OCI-M2 (cell line): ENCODE results near the gene KRT3.
"Not testable (repeated sequence)": the region's sequence is repeated elsewhere in the genome, so short reads cannot be mapped to it uniquely, and the experiment has no call there.

Experiments used
- DNase-seq: peaks from one replicate; lab custom pipeline; 2025; ENCODE audit not compliant: unreplicated experiment; lab: John Stamatoyannopoulos, UW

The KRT3 gene

GRCh38 chr12:52763036-52763659 is 32.8 kb downstream of the KRT3 start:
- no peak for DNase-seq

GRCh38 chr12:52761802-52762201 is 34.1 kb downstream of the KRT3 start:
- DNase-seq: no peak

GRCh38 chr12:52761218-52761617 is 34.7 kb downstream of the KRT3 start:
- not testable (repeated sequence) for DNase-seq

DNA sequence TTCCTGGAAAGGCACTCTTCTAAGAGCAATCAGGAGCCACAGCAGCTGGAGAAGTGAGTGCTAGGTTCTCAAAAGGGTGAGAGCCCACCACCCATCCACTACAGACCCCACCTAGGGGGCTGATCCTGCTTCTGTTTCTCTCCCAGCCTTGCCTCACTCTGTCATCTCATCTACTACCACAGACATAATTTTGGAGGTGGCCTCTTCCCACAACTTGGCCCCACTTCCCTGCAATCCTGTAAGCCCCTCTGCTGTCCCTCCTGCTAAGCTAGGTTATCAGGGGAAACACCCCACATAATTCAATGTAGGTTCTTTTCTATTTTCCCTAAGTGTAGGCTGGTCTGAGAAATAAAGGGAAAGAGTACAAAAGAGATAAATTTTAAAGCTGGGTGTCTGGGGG is 35.3 kb downstream of the KRT3 start:
- DNase-seq: no peak

- DNase-seq: no peak
Observed at GRCh38 chr12:52759695-52760094, 36.2 kb downstream of the KRT3 start.

GRCh38 chr12:52759218-52759617 is 36.7 kb downstream of the KRT3 start:
- no peak for DNase-seq

GRCh38 chr12:52757449-52758176 is 38.3 kb downstream of the KRT3 start:
- no peak for DNase-seq

GRCh38 chr12:52756281-52756960 is 39.5 kb downstream of the KRT3 start:
- no peak for DNase-seq

DNA sequence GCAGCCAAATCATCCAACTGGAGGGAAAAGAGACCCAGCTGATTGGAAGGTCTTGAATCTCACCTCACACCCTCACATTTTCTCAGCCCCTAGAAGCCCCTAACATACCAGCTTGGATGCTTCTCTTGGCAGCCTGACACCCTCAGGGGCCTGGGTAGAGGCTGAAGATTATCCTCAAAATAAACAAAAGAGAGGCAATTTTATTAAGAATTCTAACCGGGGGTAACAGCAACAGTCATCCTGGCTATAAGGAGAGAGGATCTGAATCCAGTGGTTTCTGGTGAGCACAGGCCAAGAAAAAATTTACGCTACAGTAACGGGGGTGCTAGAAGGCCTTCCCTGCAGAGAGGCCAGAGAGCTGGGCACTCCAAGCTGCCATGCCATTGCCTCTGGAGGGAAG is 40.4 kb downstream of the KRT3 start:
- no peak for DNase-seq

GRCh38 chr12:52754135-52754534 is 41.8 kb downstream of the KRT3 start:
- no peak for DNase-seq

DNA sequence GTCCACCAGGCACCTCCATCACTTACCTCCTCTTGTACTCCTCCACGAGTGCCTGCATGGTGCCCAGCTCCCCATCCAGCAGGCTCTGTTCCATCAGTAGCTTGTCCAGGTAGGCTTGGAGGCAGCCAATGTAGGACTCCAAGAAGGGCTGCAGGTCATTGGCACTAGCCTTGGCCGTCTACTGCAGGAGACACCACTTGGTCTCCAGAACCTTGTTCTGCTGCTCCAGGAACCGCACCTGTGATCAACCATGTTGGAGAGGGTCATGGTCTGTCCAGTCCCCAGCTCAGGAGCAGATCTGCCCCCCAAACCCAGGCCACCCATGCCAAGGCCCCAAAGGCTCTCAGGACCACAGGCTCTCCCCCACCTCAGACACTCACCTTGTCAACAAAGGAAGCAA is 42.6 kb downstream of the KRT3 start:
- DNase-seq: no peak

DNA sequence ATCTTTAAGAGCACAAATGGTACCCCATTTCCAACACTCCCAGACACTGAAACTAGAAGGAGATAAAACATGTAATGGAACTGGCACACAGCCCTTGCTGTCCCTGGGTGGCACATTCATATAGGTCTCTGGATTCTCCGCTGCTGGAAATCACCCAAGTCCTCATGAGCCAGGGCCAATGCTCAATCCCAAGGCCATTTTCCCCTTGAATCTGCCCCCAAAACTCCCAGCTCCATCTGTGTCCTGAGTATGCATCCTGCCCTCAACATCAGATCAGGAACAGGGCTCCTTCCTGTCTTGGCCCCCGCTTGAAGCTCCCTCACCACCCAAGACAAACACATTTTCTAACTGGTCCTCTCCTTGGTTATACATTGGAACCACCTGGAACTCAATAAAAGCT is 43.4 kb downstream of the KRT3 start:
- no peak for DNase-seq

DNA sequence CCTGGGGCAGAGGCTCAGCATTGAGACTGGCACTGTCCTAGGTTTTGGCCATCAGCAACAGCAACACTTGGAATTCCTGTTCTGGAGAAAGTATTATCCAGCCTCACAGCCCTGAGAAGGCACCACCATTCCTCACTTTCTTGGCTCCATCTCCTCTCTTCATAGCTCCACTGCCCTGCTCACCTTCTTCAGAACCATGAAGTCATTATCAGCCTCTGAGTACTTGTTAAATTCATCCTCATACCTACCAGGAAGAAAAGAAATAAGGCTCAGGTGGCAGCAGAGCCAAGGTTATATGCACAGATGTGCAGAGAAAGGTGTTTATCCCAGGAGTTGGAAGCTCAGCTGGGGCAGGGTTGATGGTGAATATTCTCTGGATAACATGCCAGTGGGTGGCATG is 44.1 kb downstream of the KRT3 start:
- DNase-seq: no peak

- DNase-seq: not testable (repeated sequence)
Observed at GRCh38 chr12:52750532-52750931, 45.4 kb downstream of the KRT3 start.

GRCh38 chr12:52749827-52750226 is 46.1 kb downstream of the KRT3 start:
- DNase-seq: no peak

DNA sequence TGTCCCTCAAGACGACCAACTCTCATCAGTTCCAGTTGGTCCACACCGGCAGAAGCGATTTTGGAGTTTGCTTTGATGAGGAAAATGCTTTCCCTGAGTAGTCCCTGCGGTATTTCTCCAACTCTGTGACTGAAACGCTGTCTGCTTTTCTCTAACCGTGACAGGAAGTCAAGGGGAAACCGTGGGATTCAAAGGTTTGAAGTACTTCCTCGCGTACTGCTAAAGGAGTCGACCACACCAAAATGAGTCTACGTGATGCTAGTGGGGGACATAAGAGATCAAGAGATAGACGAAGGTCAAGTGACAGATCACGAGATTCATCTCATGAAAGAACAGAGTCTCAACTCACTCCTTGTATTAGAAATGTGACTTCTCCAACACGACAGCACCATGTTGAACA is 47.3 kb downstream of the KRT3 start:
- DNase-seq: no peak

GRCh38 chr12:52745554-52745953 is 50.4 kb downstream of the KRT3 start:
- no peak for DNase-seq

DNA sequence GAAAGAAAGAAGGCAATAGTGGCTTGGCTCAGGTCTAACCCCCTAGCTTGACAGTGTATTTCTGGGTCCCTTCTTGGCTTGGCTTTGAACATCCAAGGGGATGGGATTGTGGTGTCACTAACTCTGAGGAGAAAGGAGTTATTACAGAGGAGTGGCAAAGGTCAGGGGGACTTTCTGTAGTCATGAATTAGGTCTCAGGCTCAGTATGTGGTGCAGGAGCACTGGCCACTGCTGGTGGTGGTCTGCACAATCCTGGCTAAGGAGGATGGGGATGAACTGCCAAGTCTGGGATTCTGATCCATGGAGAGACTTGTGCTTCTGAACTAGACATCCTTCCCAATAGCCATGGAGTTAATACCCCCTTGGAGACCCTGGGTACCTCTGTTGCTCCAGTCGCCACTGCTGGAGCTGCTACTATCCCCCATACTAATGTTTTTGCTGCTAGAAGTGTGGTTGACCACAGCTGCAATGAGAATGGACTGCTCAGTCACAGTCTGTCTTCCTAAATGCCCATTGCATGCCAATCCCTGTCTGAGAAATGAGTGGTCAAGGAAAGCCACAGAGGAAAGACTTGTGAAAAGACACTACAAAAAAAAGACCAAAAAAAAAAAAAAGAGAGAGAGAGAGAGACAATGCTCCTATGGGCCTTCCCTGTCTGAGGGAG is 51.3 kb downstream of the KRT3 start:
- no peak for DNase-seq

DNA sequence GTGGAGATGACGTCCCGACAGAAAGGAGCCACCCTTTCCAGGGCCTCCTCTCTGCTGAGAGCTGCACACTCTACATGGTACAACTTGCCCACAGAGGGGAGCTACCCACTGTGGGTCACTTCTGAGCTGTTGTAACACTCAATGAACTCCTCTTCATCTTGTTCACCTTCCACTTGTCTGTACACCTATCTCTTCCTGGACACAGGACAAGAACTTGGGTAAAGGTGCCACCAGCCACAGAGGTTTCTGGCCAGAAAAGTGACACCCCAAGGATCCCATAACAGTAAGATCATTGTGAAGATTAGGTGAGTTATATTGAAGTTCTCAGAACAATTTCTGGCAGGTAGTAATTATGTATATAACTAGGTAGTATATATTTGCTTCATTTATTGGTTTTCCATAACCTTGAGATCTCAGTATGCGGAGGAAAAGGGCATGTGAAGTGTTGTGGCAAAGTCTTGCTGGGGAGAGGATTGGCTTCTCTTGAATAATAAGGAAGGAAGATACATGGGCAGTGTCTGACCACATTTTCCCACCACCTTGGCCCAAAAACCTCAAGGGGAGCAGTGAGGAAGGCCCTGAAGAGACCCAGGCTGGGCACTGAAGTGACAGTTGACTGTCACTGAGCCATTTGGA is 53.0 kb downstream of the KRT3 start:
- no peak for DNase-seq

GRCh38 chr12:52742196-52742580 is 53.7 kb downstream of the KRT3 start:
- no peak for DNase-seq
